Suprapubic skin (tissue), 4 donors: ENCODE data around the gene MLXIPL. TPM values are rescaled to one million over a fixed set of nuclear protein-coding genes. Genes with fewer than 3 reads are reported as not detected.

Experiments
- DNase-seq, 2 donors: peaks; one replicate each; pipeline ENCODE4 v3.0.0-alpha.2; 2019; ENCODE audit warnings: low spot score in 2 of 2
- H3K27ac ChIP-seq: fragments of 200-600 bp; sonication (generic); one replicate; pipeline ENCODE4 v1.5.1; 2019
- H3K27me3 ChIP-seq: fragments of 200-600 bp; sonication (generic); one replicate; pipeline ENCODE4 v1.5.1; 2019
- H3K36me3 ChIP-seq: fragments of 200-600 bp; sonication (generic); one replicate; pipeline ENCODE4 v1.5.1; 2019
- H3K4me1 ChIP-seq: fragments of 200-600 bp; sonication (generic); one replicate; pipeline ENCODE4 v1.5.1; 2019
- H3K4me3 ChIP-seq: fragments of 200-600 bp; sonication (generic); one replicate; pipeline ENCODE4 v1.5.1; 2019; ENCODE audit warnings: mild to moderate bottlenecking
- H3K9me3 ChIP-seq: fragments of 200-600 bp; sonication (generic); one replicate; pipeline ENCODE4 v1.5.1; 2019
- EP300 ChIP-seq: sonication (generic); formaldehyde crosslinking; IDR thresholded peaks from one replicate; pipeline ENCODE4 v1.6.1; 2017; ENCODE audit warnings: antibody characterized with exemption
- POLR2A ChIP-seq, 2 donors: fragments of 450-650 bp; IDR thresholded peaks; one replicate each; pipeline ENCODE4 v1.6.1; 2017; ENCODE audit warnings: antibody characterized with exemption in 2 of 2, mild to moderate bottlenecking in 2 of 2, moderate library complexity in 2 of 2
- POLR2AphosphoS5 ChIP-seq, 3 donors: sonication (generic); formaldehyde crosslinking; IDR thresholded peaks; one replicate each; pipeline ENCODE4 v1.6.1; 2017; ENCODE audit warnings: antibody characterized with exemption in 3 of 3
- WGBS: methylation state at CpG from one replicate; pipeline ENCODE4 v1.1.5; 2018; 5-methylcytosine and 5-hydroxymethylcytosine counted together
- total RNA-seq, 4 donors: library from RNA; depleted of rRNA; stranded (reverse); fragments of >200 nt; gene quantifications; one replicate each; pipeline ENCODE4 v1.1.0, GENCODE V29; 2016
- TF ChIP-seq, protein P1 (sequence below), 2 donors: fragments of 200-600 bp in 1 of 2; fragments of 450-650 bp in 1 of 2; sonication (generic) in 1 of 2; IDR thresholded peaks; one replicate each; pipeline ENCODE4 v1.5.1; 2016 to 2019; ENCODE audit warnings: antibody characterized with exemption in 2 of 2, mild to moderate bottlenecking in 1 of 2, moderate library complexity in 1 of 2

The MLXIPL gene
- total RNA-seq, 4 donors from 2014 or later = 1.9 to 9.3 (median 2.7) TPM

DNA sequence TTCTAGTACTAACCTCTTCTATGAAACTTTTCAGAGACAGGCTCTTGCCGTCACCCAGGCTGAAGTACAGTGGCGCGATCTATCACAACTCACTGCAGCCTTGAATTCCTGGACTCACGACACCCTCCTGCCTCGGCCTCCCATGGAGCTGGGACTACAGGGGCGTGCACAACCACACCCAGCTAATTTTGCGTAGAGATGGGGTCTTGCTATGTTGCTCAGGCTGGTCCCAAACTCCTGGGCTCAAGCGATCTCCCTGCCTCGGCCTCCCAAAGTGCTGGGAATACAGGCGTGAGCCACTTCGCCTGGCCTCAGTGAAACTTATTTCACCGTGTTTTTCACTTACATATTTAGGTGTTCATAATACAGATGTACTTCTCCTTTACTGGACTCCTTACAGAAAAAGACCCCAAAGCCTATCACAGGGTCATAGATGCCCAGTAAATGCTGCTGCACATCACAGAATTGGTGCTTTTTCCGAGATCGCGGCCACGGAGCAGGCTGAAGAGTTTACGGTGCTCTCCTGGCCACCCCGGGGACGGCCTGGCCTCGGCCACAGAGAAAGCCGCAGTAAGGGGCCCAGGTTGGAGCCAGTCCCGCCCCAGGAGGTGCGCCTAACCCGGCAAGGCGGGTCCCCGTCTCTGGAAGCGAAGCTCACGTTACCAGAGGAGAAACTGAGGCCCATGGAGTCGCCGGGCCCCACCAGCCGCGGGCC lies 46.5 kb downstream of the MLXIPL start:
- Histone ChIP-seq H3K4me1 (peaks cover 28% of the 10 kb centered on the region), H3K27me3 (no peaks in the 10 kb centered on the region), H3K9me3 (no peaks in the 10 kb centered on the region), H3K27ac (peak overlapping the region; percentile 89), H3K36me3 (peaks cover 25% of the 10 kb centered on the region), H3K4me3 (peak overlapping the region; percentile 83)
- peak in 1 of 2 donors; percentile 81 for DNase-seq
- no peak for TF ChIP-seq POLR2A (IDR thresholded peaks at IDR 0.05)
- no peak for TF ChIP-seq EP300
- TF ChIP-seq, protein P1, sequence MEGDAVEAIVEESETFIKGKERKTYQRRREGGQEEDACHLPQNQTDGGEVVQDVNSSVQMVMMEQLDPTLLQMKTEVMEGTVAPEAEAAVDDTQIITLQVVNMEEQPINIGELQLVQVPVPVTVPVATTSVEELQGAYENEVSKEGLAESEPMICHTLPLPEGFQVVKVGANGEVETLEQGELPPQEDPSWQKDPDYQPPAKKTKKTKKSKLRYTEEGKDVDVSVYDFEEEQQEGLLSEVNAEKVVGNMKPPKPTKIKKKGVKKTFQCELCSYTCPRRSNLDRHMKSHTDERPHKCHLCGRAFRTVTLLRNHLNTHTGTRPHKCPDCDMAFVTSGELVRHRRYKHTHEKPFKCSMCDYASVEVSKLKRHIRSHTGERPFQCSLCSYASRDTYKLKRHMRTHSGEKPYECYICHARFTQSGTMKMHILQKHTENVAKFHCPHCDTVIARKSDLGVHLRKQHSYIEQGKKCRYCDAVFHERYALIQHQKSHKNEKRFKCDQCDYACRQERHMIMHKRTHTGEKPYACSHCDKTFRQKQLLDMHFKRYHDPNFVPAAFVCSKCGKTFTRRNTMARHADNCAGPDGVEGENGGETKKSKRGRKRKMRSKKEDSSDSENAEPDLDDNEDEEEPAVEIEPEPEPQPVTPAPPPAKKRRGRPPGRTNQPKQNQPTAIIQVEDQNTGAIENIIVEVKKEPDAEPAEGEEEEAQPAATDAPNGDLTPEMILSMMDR (IDR thresholded peaks at IDR 0.05) = no peak
- no peak for TF ChIP-seq POLR2AphosphoS5 (IDR thresholded peaks at IDR 0.05)
- 16% methylated on average over 27 of the region's 32 CpGs for WGBS

DNA sequence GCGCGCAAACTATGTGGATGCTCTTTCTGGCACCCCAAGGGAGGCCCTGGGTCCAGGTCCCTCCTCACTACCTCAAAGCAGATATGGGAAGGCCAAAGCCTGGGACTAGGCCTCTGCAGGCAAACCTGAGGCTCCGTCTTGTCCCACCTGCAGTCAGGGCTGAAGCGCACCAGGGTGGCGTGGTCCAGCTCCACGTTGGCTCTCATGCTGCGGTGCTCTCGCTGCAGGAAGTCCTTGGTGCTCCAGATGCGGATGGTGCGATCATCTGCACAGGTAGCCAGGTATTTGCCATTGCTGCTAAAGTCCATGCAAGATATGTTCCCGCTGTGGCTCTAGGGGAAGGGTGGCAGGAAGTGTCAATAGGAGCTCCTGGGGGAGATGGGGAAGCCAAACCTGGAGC lies 50.5 kb downstream of the MLXIPL start:
- TF ChIP-seq POLR2A (IDR thresholded peaks at IDR 0.05) = no peak
- TF ChIP-seq EP300 = no peak
- no peak for TF ChIP-seq POLR2AphosphoS5 (IDR thresholded peaks at IDR 0.05)
- TF ChIP-seq, protein P1 (IDR thresholded peaks at IDR 0.05) = no peak
- Histone ChIP-seq H3K4me3 (no peak overlapping the region), H3K27ac (no peak overlapping the region), H3K36me3 (peaks cover 64% of the 10 kb centered on the region), H3K9me3 (no peaks in the 10 kb centered on the region), H3K27me3 (no peaks in the 10 kb centered on the region), H3K4me1 (peaks cover 20% of the 10 kb centered on the region)
- 92% methylated on average over 9 of the region's 11 CpGs for WGBS
- DNase-seq = no peak

DNA sequence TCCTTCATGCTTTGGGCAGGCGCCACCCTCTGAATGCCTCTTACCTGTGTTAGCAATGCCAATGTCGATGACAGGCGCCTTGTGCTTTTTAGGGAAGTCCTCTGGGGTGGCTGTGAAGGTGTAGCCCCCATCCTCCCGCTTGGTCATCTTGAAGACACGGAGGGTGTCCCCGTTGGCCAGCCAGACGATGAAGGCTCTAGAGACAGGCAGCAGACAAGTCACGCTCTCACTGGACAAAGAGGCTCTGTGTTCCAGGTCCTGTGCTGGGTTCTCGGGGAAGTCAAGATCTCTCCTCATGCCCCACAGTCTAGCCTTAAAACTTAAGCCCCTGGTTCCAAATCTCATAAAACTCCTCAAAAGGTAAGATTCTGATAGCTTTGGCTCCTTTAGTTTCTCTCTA lies 51.0 kb downstream of the MLXIPL start:
- Histone ChIP-seq H3K27me3 (no peaks in the 10 kb centered on the region), H3K9me3 (no peaks in the 10 kb centered on the region), H3K36me3 (peaks cover 65% of the 10 kb centered on the region), H3K27ac (no peak overlapping the region), H3K4me3 (no peak overlapping the region), H3K4me1 (peaks cover 19% of the 10 kb centered on the region)
- TF ChIP-seq POLR2AphosphoS5 (IDR thresholded peaks at IDR 0.05) (no peak), EP300 (no peak), POLR2A (IDR thresholded peaks at IDR 0.05) (no peak)
- DNase-seq = no peak
- WGBS = 100% methylated on average over 4 of the region's 9 CpGs

DNA sequence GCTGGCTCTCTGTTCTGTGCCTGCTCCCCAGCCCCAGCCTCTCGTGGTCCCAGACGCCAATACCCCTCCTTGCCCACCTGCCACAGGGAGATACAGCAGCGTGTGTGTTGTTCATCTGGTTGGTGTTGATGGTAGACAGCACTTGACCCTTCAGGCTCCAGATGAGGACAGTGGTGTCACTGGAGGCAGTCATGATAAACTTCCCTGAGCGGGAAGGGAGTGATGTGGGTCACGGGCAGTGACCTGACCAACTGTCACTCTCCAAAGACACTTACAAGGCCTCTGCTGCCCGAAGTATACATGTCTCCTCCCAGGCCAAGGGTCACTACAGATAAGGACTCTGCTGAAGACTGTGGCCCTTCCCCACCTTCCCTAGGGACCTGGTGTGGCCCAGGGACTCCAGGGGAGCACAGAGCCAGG lies 51.5 kb downstream of the MLXIPL start:
- no peak for TF ChIP-seq POLR2AphosphoS5 (IDR thresholded peaks at IDR 0.05)
- TF ChIP-seq, protein P1 (IDR thresholded peaks at IDR 0.05) = no peak
- TF ChIP-seq POLR2A (IDR thresholded peaks at IDR 0.05) = no peak
- TF ChIP-seq EP300 = no peak
- Histone ChIP-seq H3K9me3 (no peaks in the 10 kb centered on the region), H3K4me3 (no peak overlapping the region), H3K27ac (no peak overlapping the region), H3K36me3 (peaks cover 65% of the 10 kb centered on the region), H3K4me1 (peaks cover 17% of the 10 kb centered on the region), H3K27me3 (no peaks in the 10 kb centered on the region)
- WGBS = 73% methylated on average over 6 of the region's 6 CpGs
- no peak for DNase-seq

DNA sequence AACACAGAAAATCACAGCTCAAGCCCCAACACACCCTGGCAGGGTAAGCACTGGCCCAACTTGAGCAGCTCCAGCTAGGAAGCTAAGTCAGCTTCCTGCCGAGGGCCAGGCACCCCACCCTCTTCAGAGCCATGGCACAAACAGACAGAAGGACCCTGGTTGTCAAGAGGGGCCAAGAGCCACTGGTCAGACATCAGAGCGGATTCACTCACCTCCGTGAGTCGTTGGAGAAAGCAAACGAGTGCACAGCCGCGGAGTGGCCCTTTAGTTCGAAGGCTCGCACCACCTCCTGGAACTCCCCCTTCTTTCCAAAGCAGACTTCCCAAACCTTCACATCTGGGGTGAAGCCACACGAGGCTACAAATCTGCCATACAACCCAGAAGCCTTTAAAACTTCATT lies 53.3 kb downstream of the MLXIPL start:
- TF ChIP-seq, protein P1 (IDR thresholded peaks at IDR 0.05) = no peak
- TF ChIP-seq EP300 (no peak), POLR2AphosphoS5 (IDR thresholded peaks at IDR 0.05) (no peak), POLR2A (IDR thresholded peaks at IDR 0.05) (no peak)
- no peaks in the 10 kb centered on the region for H3K27me3 ChIP-seq
- no peaks in the 10 kb centered on the region for H3K9me3 ChIP-seq
- H3K4me3 ChIP-seq = no peak overlapping the region
- no peaks in the 10 kb centered on the region for H3K4me1 ChIP-seq
- WGBS = 90% methylated on average over 10 of the region's 10 CpGs
- peaks cover 65% of the 10 kb centered on the region for H3K36me3 ChIP-seq
- no peak for DNase-seq
- H3K27ac ChIP-seq = no peak overlapping the region
